Measurements from ENCODE around the gene PPP1R9B.

Gene PPP1R9B

GRCh38 chr17:50154604-50155003 lies 4.1 kb upstream of the PPP1R9B start:
- peaks cover 31% of the 10 kb centered on the region for H3K79me2 ChIP-seq (ENCODE audit: low read length)
- H3K4me2 ChIP-seq (ENCODE audit: low read length), result peak overlapping the region; percentile 80
- peaks cover 38% of the 10 kb centered on the region for H3K4me1 ChIP-seq (ENCODE audit: low read length)
- peak overlapping the region; percentile 50 for H3K9ac ChIP-seq (ENCODE audit: low read length)
- H4K20me1 ChIP-seq (ENCODE audit: insufficient read depth, low read length), result no peaks in the 10 kb centered on the region
- H2AFZ ChIP-seq (ENCODE audit: low read depth, low read length), result no peak overlapping the region
- H3K27me3 ChIP-seq (ENCODE audit: low read depth, low read length), result no peaks in the 10 kb centered on the region
- H3K9me3 ChIP-seq (ENCODE audit: insufficient read depth, low read length), result no peaks in the 10 kb centered on the region
- peak overlapping the region; percentile 50 for H3K4me3 ChIP-seq (ENCODE audit: low read length)
- peaks cover 9% of the 10 kb centered on the region for H3K36me3 ChIP-seq (replicated peaks; ENCODE audit: low read depth, low read length)
- peak overlapping the region; percentile 62 for H3K27ac ChIP-seq (ENCODE audit: low read length)
- TF ChIP-seq CTCF (IDR thresholded peaks at IDR 0.05; ENCODE audit: low read depth, low read length) (no peak), EZH2phosphoT487 (IDR thresholded peaks at IDR 0.05; ENCODE audit: low read depth) (no peak)

- Histone ChIP-seq H3K4me3 (ENCODE audit: low read length) (no peak overlapping the region), H3K4me1 (ENCODE audit: low read length) (peaks cover 38% of the 10 kb centered on the region), H3K27ac (ENCODE audit: low read length) (peak overlapping the region; percentile 62)
These were observed 3.4 kb upstream of the PPP1R9B start for GRCh38 chr17:50153650-50154575.

GRCh38 chr17:50152736-50153135 lies 2.3 kb upstream of the PPP1R9B start:
- peak overlapping the region; percentile 98 for H3K27ac ChIP-seq (ENCODE audit: low read length)
- no peaks in the 10 kb centered on the region for H4K20me1 ChIP-seq (ENCODE audit: insufficient read depth, low read length)
- peak overlapping the region; percentile 93 for H3K4me3 ChIP-seq (ENCODE audit: low read length)
- H3K4me2 ChIP-seq (ENCODE audit: low read length), result peak overlapping the region; percentile 99
- no peaks in the 10 kb centered on the region for H3K27me3 ChIP-seq (ENCODE audit: low read depth, low read length)
- H3K9ac ChIP-seq (ENCODE audit: low read length), result peak overlapping the region; percentile 100
- H3K9me3 ChIP-seq (ENCODE audit: insufficient read depth, low read length), result no peaks in the 10 kb centered on the region
- peaks cover 48% of the 10 kb centered on the region for H3K79me2 ChIP-seq (ENCODE audit: low read length)
- H3K4me1 ChIP-seq (ENCODE audit: low read length), result peaks cover 38% of the 10 kb centered on the region
- no peak for TF ChIP-seq CTCF (IDR thresholded peaks at IDR 0.05; ENCODE audit: low read depth, low read length)
- TF ChIP-seq EZH2phosphoT487 (IDR thresholded peaks at IDR 0.05; ENCODE audit: low read depth), result no peak
- H3K36me3 ChIP-seq (replicated peaks; ENCODE audit: low read depth, low read length), result peaks cover 20% of the 10 kb centered on the region
- no peak overlapping the region for H2AFZ ChIP-seq (ENCODE audit: low read depth, low read length)

More at GRCh38 chr17:50153650-50154575, 3.4 kb upstream of the PPP1R9B start:
- Histone ChIP-seq H3K36me3 (replicated peaks; ENCODE audit: low read depth, low read length) (peaks cover 15% of the 10 kb centered on the region), H4K20me1 (ENCODE audit: insufficient read depth, low read length) (no peaks in the 10 kb centered on the region), H3K4me2 (ENCODE audit: low read length) (peak overlapping the region; percentile 80), H2AFZ (ENCODE audit: low read depth, low read length) (no peak overlapping the region), H3K9me3 (ENCODE audit: insufficient read depth, low read length) (no peaks in the 10 kb centered on the region), H3K9ac (ENCODE audit: low read length) (no peak overlapping the region), H3K27me3 (ENCODE audit: low read depth, low read length) (no peaks in the 10 kb centered on the region), H3K79me2 (ENCODE audit: low read length) (peaks cover 37% of the 10 kb centered on the region)
- TF ChIP-seq CTCF (IDR thresholded peaks at IDR 0.05; ENCODE audit: low read depth, low read length) (no peak), EZH2phosphoT487 (IDR thresholded peaks at IDR 0.05; ENCODE audit: low read depth) (no peak)

GRCh38 chr17:50151937-50152547 lies 1.6 kb upstream of the PPP1R9B start:
- Histone ChIP-seq H3K4me1 (ENCODE audit: low read length) (peaks cover 38% of the 10 kb centered on the region), H3K27me3 (ENCODE audit: low read depth, low read length) (no peaks in the 10 kb centered on the region), H3K27ac (ENCODE audit: low read length) (peak overlapping the region; percentile 98), H2AFZ (ENCODE audit: low read depth, low read length) (no peak overlapping the region), H3K4me2 (ENCODE audit: low read length) (peak overlapping the region; percentile 99), H4K20me1 (ENCODE audit: insufficient read depth, low read length) (peaks cover 1% of the 10 kb centered on the region), H3K9ac (ENCODE audit: low read length) (peak overlapping the region; percentile 100), H3K36me3 (replicated peaks; ENCODE audit: low read depth, low read length) (peaks cover 27% of the 10 kb centered on the region), H3K79me2 (ENCODE audit: low read length) (peaks cover 55% of the 10 kb centered on the region), H3K9me3 (ENCODE audit: insufficient read depth, low read length) (no peaks in the 10 kb centered on the region), H3K4me3 (ENCODE audit: low read length) (peak overlapping the region; percentile 93)
- no peak for TF ChIP-seq EZH2phosphoT487 (IDR thresholded peaks at IDR 0.05; ENCODE audit: low read depth)
- TF ChIP-seq CTCF (IDR thresholded peaks at IDR 0.05; ENCODE audit: low read depth, low read length), result no peak

Measured in OCI-LY3 (cell line).